H9 (cell line): ENCODE measurements around the gene TMEM217. TPM values are rescaled to one million over a fixed set of nuclear protein-coding genes. Genes with fewer than 3 reads are reported as not detected.
A peak's percentile ranks its signal among the peaks of the same experiment; 100 is the strongest.

ENCODE experiments used
- DNase-seq: peaks from one replicate; pipeline ENCODE4 v3.0.0-alpha.2; 2017
- H2AFZ ChIP-seq: one replicate; pipeline ENCODE4 v1.6.1; 2013; ENCODE audit warnings: mild to moderate bottlenecking, low read length, control low read depth, moderate library complexity
- H2AK5ac ChIP-seq: 2 replicates; pipeline ENCODE4 v1.6.1; 2013; ENCODE audit warnings: low read length, control low read depth, mixed read lengths; ENCODE audit not compliant: insufficient read length
- H2BK120ac ChIP-seq: one replicate; pipeline ENCODE4 v1.6.1; 2013; ENCODE audit warnings: low read depth, mild to moderate bottlenecking, low read length, control low read depth, inconsistent platforms; ENCODE audit not compliant: poor library complexity, severe bottlenecking
- H2BK12ac ChIP-seq: 2 replicates; pipeline ENCODE4 v1.6.1; 2013; ENCODE audit warnings: low read length, control low read depth, mixed read lengths, low read depth; ENCODE audit not compliant: insufficient read length
- H2BK15ac ChIP-seq: 2 replicates; pipeline ENCODE4 v1.6.1; 2013; ENCODE audit warnings: low read depth, low read length, control low read depth
- H2BK20ac ChIP-seq: one replicate; pipeline ENCODE4 v1.6.1; 2013; ENCODE audit warnings: low read depth, mild to moderate bottlenecking, low read length, control low read depth, inconsistent platforms; ENCODE audit not compliant: poor library complexity, severe bottlenecking
- H2BK5ac ChIP-seq: 2 replicates; pipeline ENCODE4 v1.6.1; 2013; ENCODE audit warnings: low read length, control low read depth, mixed read lengths; ENCODE audit not compliant: insufficient read length
- H3K14ac ChIP-seq: 2 replicates; pipeline ENCODE4 v1.6.1; 2013; ENCODE audit warnings: low read length, control low read depth; ENCODE audit not compliant: insufficient read depth
- H3K18ac ChIP-seq: 2 replicates; pipeline ENCODE4 v1.6.1; 2013; ENCODE audit warnings: low read depth, mild to moderate bottlenecking, mixed read lengths, low read length, control low read depth; ENCODE audit not compliant: insufficient read length
- H3K23ac ChIP-seq: 2 replicates; pipeline ENCODE4 v1.6.1; 2013; ENCODE audit warnings: low read length, control low read depth, mixed read lengths, low read depth; ENCODE audit not compliant: insufficient read length
- H3K23me2 ChIP-seq: 2 replicates; pipeline ENCODE4 v1.6.1; 2013; ENCODE audit warnings: low read depth, mild to moderate bottlenecking, mixed read lengths, low read length, control low read depth; ENCODE audit not compliant: insufficient read length, poor library complexity, severe bottlenecking
- H3K27ac ChIP-seq: 2 replicates; pipeline ENCODE4 v1.5.1; 2013; ENCODE audit warnings: low read length, control low read depth, mixed read lengths, low read depth; ENCODE audit not compliant: insufficient read length
- H3K27me3 ChIP-seq: 2 replicates; pipeline ENCODE4 v1.6.1; 2013; ENCODE audit warnings: low read length, control low read depth, inconsistent platforms; ENCODE audit not compliant: insufficient read depth
- H3K4ac ChIP-seq: 2 replicates; pipeline ENCODE4 v1.6.1; 2013; ENCODE audit warnings: low read depth, mild to moderate bottlenecking, control low read depth, inconsistent platforms, low read length, moderate library complexity
- H3K4me1 ChIP-seq: 2 replicates; pipeline ENCODE4 v1.6.1; 2013; ENCODE audit warnings: low read length, control low read depth, inconsistent platforms; ENCODE audit not compliant: insufficient read depth
- H3K4me2 ChIP-seq: 2 replicates; pipeline ENCODE4 v1.6.1; 2013; ENCODE audit warnings: low read length, control low read depth, mixed read lengths; ENCODE audit not compliant: insufficient read length, insufficient read depth
- H3K56ac ChIP-seq: 2 replicates; pipeline ENCODE4 v1.6.1; 2013; ENCODE audit warnings: low read depth, mild to moderate bottlenecking, mixed read lengths, low read length, control low read depth; ENCODE audit not compliant: insufficient read length
- H3K79me1 ChIP-seq: 2 replicates; pipeline ENCODE4 v1.6.1; 2013; ENCODE audit warnings: low read depth, mild to moderate bottlenecking, moderate library complexity, low read length, control low read depth, inconsistent platforms; ENCODE audit not compliant: insufficient read depth, poor library complexity, severe bottlenecking
- H3K79me2 ChIP-seq: 2 replicates; pipeline ENCODE4 v1.6.1; 2013; ENCODE audit warnings: low read length, control low read depth, inconsistent platforms; ENCODE audit not compliant: insufficient read depth
- H3K9ac ChIP-seq: 2 replicates; pipeline ENCODE4 v1.6.1; 2013; ENCODE audit warnings: low read length, control low read depth, mixed read lengths; ENCODE audit not compliant: insufficient read length; ENCODE audit errors: extremely low read depth
- H3K9me3 ChIP-seq: one replicate; pipeline ENCODE4 v1.6.1; 2013; ENCODE audit warnings: low read depth, low read length, inconsistent platforms; ENCODE audit not compliant: control insufficient read depth
- H3T11ph ChIP-seq: one replicate; pipeline ENCODE4 v1.6.1; 2013; ENCODE audit warnings: mild to moderate bottlenecking, low read length, control low read depth, inconsistent platforms
- H4K20me1 ChIP-seq: one replicate; pipeline ENCODE4 v1.6.1; 2013; ENCODE audit not compliant: control insufficient read depth, insufficient read length, insufficient read depth
- H4K5ac ChIP-seq: 2 replicates; pipeline ENCODE4 v1.6.1; 2013; ENCODE audit warnings: low read depth, mild to moderate bottlenecking, mixed read lengths, low read length, control low read depth; ENCODE audit not compliant: insufficient read length
- H4K8ac ChIP-seq: replicated peaks from 2 replicates; pipeline ENCODE4 v1.6.1; 2013; ENCODE audit warnings: low read length, control low read depth, mixed read lengths, low read depth; ENCODE audit not compliant: insufficient read length
- H4K91ac ChIP-seq: 2 replicates; pipeline ENCODE4 v1.6.1; 2013; ENCODE audit warnings: low read depth, mild to moderate bottlenecking, moderate library complexity, mixed read lengths, low read length, control low read depth; ENCODE audit not compliant: insufficient read length
- H3K27ac Mint-ChIP-seq, 3 experiments: 2 replicates in 2 of 3; 3 replicates in 1 of 3; pipeline ENCODE4 v1.8.0; 2020 to 2021; ENCODE audit warnings: mixed read lengths in 3 of 3, mild to moderate bottlenecking in 1 of 3, moderate library complexity in 1 of 3
- H3K27me3 Mint-ChIP-seq: 2 replicates; pipeline ENCODE4 v1.8.0; 2021; ENCODE audit warnings: low read depth, mild to moderate bottlenecking, moderate library complexity, mixed read lengths
- H3K36me3 Mint-ChIP-seq, 3 experiments: 2 replicates in 2 of 3; 3 replicates in 1 of 3; pipeline ENCODE4 v1.8.0; 2020 to 2021; ENCODE audit warnings: low read depth in 3 of 3, mixed read lengths in 3 of 3; ENCODE audit not compliant: insufficient read depth in 1 of 3
- H3K4me1 Mint-ChIP-seq, 2 experiments: 2 replicates each; pipeline ENCODE4 v1.8.0; 2020; ENCODE audit warnings: mixed read lengths in 2 of 2
- H3K4me3 Mint-ChIP-seq, 2 experiments: 2 replicates in 1 of 2; 3 replicates in 1 of 2; pipeline ENCODE4 v1.8.0; 2020 to 2021; ENCODE audit warnings: mild to moderate bottlenecking in 2 of 2, mixed read lengths in 2 of 2, moderate library complexity in 1 of 2
- H3K9me3 Mint-ChIP-seq, 2 experiments: 2 replicates in 1 of 2; 3 replicates in 1 of 2; pipeline ENCODE4 v1.8.0; 2020; ENCODE audit warnings: mild to moderate bottlenecking in 2 of 2, mixed read lengths in 2 of 2, moderate library complexity in 1 of 2
- CTCF ChIP-seq: fragments of 200-600 bp; sonication (generic); conservative IDR thresholded peaks from 3 replicates; pipeline ENCODE4 v1.8.0; 2021; ENCODE audit warnings: antibody characterized with exemption, mild to moderate bottlenecking
- WGBS: extraction: QIAGEN DNeasy Blood & Tissue Kit; methylation state at CpG from one replicate; pipeline ENCODE4 v1.1.7; 2013; ENCODE audit warnings: missing lambda C conversion rate, low lambda C conversion rate, mixed read lengths; ENCODE audit not compliant: insufficient read length; ENCODE audit errors: extremely low coverage; 5-methylcytosine and 5-hydroxymethylcytosine counted together
- total RNA-seq: library from RNA; stranded (reverse); gene quantifications from 2 replicates; pipeline ENCODE4 v1.2.1, GENCODE V29; 2021

Gene TMEM217
- total RNA-seq, 1 experiment from 2014 or later, result 1.1 TPM

GRCh38 chr6:37207903-37208456, 50.0 kb downstream of the TMEM217 start:
- Histone ChIP-seq H3K79me2 (no peaks in the 10 kb centered on the region), H4K8ac (no peak overlapping the region), H3K56ac (no peak overlapping the region), H3K4me2 (no peak overlapping the region), H4K20me1 (no peaks in the 10 kb centered on the region), H3K4ac (no peak overlapping the region), H4K91ac (no peak overlapping the region), H3T11ph (no peak overlapping the region), H3K9me3 (no peaks in the 10 kb centered on the region), H3K23me2 (no peaks in the 10 kb centered on the region), H3K18ac (no peak overlapping the region), H3K27ac (no peak overlapping the region), H3K4me1 (no peaks in the 10 kb centered on the region; the same call in 1 of the 2 replicates), H3K9ac (no peak overlapping the region), H4K5ac (no peak overlapping the region), H3K14ac (no peak overlapping the region), H3K23ac (no peak overlapping the region), H2AFZ (no peak overlapping the region), H3K79me1 (no peaks in the 10 kb centered on the region), H2BK120ac (no peak overlapping the region), H2AK5ac (no peak overlapping the region), H2BK15ac (no peak overlapping the region), H2BK20ac (no peak overlapping the region), H2BK5ac (no peak overlapping the region), H3K27me3 (no peaks in the 10 kb centered on the region), H2BK12ac (no peak overlapping the region)
- peaks cover 0 to 2% of the 10 kb centered on the region in 2 experiments; a peak in 1 of 5 replicates for H3K9me3 Mint-ChIP-seq
- peak; percentile 95 for DNase-seq
- H3K27ac Mint-ChIP-seq, result no peak overlapping the region
- H3K27me3 Mint-ChIP-seq, result no peaks in the 10 kb centered on the region
- no CpG with 5 or more reads among the region's 7 CpGs for WGBS
- no peak overlapping the region for H3K4me3 Mint-ChIP-seq
- peak; percentile 91 for TF ChIP-seq CTCF
- H3K4me1 Mint-ChIP-seq, result peaks cover 2 to 5% of the 10 kb centered on the region in 2 experiments
- no peaks in the 10 kb centered on the region for H3K36me3 Mint-ChIP-seq
